ENCODE measurements around the gene HOXB6. TPM values are rescaled to one million over a fixed set of nuclear protein-coding genes. Genes with fewer than 3 reads are reported as not detected.

Gene HOXB6
- polyA plus RNA-seq, 2 of the 4 experiments (the other 2 are of a cell fraction): 10.2 to 14.7 TPM

- POLR2A ChIA-PET: interaction anchor here (1.4 kb wide), 1 partner anchor 8 kb away, joined by 3 read pairs; no protein-coding TSS in a partner anchor
- no peak for FAIRE-seq
- TF ChIP-seq TP53 (CRISPR knock-in tag; IDR thresholded peaks at IDR 0.05): no peak
- TF ChIP-seq EHF (CRISPR knock-in tag; IDR thresholded peaks at IDR 0.05): no peak
- TF ChIP-seq JUN (IDR thresholded peaks at IDR 0.05): no peak
- no peak for TF ChIP-seq ZNF302 (CRISPR knock-in tag; IDR thresholded peaks at IDR 0.05)
- no peak for TF ChIP-seq HOXA7 (CRISPR knock-in tag; IDR thresholded peaks at IDR 0.05)
- no peak for TF ChIP-seq MYC (IDR thresholded peaks at IDR 0.05; ENCODE audit: borderline replicate concordance, low read length)
- no peak for TF ChIP-seq CEBPB (IDR thresholded peaks at IDR 0.05)
- TF ChIP-seq REST (IDR thresholded peaks at IDR 0.05): no peak
- TF ChIP-seq CHD4 (IDR thresholded peaks at IDR 0.05; ENCODE audit: borderline replicate concordance): no peak
- TF ChIP-seq ZFP36 (IDR thresholded peaks at IDR 0.05; ENCODE audit: borderline replicate concordance, partially characterized antibody): no peak
- no peak for TF ChIP-seq E2F6 (IDR thresholded peaks at IDR 0.05; ENCODE audit: borderline replicate concordance, low read depth)
- no peak for TF ChIP-seq ATOH8 (CRISPR knock-in tag; IDR thresholded peaks at IDR 0.05; ENCODE audit: low read depth)
- no peak for TF ChIP-seq RARB (CRISPR knock-in tag; IDR thresholded peaks at IDR 0.05)
- no peak for TF ChIP-seq FOXS1 (CRISPR knock-in tag; IDR thresholded peaks at IDR 0.05)
- no peak for TF ChIP-seq RAD21 (conservative IDR thresholded peaks at IDR 0.05 in 1 of 2, IDR thresholded peaks at IDR 0.05 in 1 of 2)
- no peak for TF ChIP-seq HOXB13 (CRISPR knock-in tag; IDR thresholded peaks at IDR 0.05; ENCODE audit: low read depth)
- TF ChIP-seq USF2 (IDR thresholded peaks at IDR 0.05): no peak
- TF ChIP-seq HMGXB4 (CRISPR knock-in tag; IDR thresholded peaks at IDR 0.05; ENCODE audit: borderline replicate concordance): no peak
- no peak for TF ChIP-seq PBX3 (IDR thresholded peaks at IDR 0.05)
- no peak for TF ChIP-seq CTCF (IDR thresholded peaks at IDR 0.05)
- no peak overlapping the region for H3K4me3 ChIP-seq
- 93% methylated on average over 51 of the region's 54 CpGs for WGBS (ENCODE audit: missing lambda C conversion rate)
- H3K4me2 ChIP-seq: no peak overlapping the region
- H3K4me1 ChIP-seq: peaks cover 24% of the 10 kb centered on the region
- no peaks in the 10 kb centered on the region for H3K9me3 ChIP-seq
- no peak overlapping the region for H3K27ac ChIP-seq
- no peak for ATAC-seq
- CTCF ChIA-PET: interaction anchor here (0.7 to 2.9 kb wide), 6 partner anchors 41 to 303 kb away, joined by 3 to 19 read pairs (median 5); no protein-coding TSS in a partner anchor
- no peak for DNase-seq (ENCODE audit: low read depth in 1 of 2, low spot score in 1 of 2)
These were observed 8.6 kb downstream of the HOXB6 start for GRCh38 chr17:48596000-48596734.

Data from A549 (cell line).